HG03439 (cell line): ENCODE results near the gene CHMP1B.

Experiments used
- ATAC-seq: cut with Tn5 transposase; IDR thresholded peaks from one replicate; pipeline ENCODE4 v1.9.1; 2021; ENCODE audit warnings: mild to moderate bottlenecking, moderate library complexity; ENCODE audit not compliant: unreplicated experiment

Gene CHMP1B

GRCh38 chr18:11851146-11851805 is at the start of gene CHMP1B:
CHMP1B (plus strand) TSS chr18:11851413; CDS start chr18:11851512, 99 bp downstream.
- peak; percentile 94 for ATAC-seq

DNA sequence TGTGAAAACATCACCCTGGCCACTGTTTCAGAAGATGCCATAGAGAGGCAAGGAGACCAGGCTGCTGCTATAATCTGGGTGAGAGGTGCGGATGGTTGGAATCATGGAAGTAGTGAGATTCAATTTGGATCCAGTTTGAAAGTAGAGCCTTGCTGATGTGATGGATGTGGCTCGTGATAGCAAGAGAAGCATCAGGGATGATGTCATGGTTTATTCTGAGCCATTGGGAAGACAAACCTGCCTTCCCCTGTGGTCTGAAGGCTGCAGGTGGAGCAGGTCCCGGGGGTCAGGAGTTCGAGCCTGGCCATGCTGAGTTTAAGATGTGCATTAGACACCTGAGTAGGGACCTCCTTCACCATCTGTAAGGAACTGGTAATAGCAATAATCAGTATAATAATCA is 49.6 kb upstream of the CHMP1B start:
- no peak for ATAC-seq

DNA sequence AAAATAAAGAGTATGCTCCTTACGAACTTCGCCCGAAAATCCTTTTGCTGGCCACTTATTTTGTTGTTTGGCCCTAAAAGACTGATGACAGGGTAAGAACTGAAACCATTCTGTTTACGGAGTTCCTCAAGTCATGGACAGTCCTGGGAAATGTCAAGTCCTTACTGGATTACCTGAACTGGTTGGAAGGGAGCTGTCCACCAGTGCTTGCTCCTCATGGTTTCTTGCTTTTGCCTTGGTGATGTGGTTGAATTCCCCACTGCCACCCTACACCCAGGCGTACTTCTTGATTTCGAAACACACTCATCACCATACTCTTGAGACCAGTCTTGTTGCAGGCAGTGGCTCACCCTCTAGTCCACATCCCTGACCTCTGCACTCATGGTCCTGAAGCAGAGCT is 49.1 kb upstream of the CHMP1B start:
- no peak for ATAC-seq

DNA sequence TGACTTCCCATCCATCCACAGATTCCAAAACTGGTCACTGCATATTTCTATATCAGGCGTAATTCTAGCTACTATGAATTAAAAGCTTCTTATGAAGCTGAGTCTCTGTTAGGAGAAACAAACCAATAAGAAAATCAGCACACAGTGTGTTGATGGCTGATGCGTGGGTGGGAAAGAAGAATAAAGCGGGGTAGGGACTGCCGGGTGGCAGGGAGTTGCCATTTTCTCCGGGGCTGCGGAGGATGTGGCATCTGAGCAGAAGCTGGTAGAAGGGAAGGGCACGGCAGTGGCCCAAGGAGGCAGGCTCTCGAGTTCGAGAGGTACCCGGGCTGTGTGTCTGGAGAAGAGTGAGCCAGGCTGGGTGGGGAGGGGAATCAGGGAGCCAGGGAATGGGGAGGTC is 48.6 kb upstream of the CHMP1B start:
- no peak for ATAC-seq

- no peak for ATAC-seq
Measured at GRCh38 chr18:11807233-11807632, 44.0 kb upstream of the CHMP1B start.

- ATAC-seq: no peak
Measured at GRCh38 chr18:11808001-11808855, 43.0 kb upstream of the CHMP1B start.

GRCh38 chr18:11809895-11810294 is 41.3 kb upstream of the CHMP1B start:
- no peak for ATAC-seq

GRCh38 chr18:11810379-11810778 is 40.8 kb upstream of the CHMP1B start:
- ATAC-seq: no peak

DNA sequence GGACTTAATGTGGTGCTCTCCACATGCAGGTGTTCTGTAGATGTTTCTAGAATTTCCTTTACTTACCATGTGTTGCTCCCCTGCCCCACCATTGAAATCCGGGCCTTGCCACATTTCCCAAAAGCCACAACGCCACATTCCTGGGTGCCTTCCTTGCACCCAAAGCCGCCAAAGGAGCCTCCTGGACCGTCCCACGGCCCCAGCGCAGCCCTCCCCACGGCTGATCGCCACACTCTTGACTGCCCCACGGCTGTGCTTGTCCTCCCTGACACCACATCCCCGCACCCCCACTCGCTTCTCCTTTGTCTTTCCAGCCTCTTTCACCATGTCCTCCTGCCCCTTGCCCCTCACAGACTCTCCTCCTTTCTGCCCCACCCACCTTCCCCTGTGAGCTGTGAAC is 40.2 kb upstream of the CHMP1B start:
- ATAC-seq: no peak

DNA sequence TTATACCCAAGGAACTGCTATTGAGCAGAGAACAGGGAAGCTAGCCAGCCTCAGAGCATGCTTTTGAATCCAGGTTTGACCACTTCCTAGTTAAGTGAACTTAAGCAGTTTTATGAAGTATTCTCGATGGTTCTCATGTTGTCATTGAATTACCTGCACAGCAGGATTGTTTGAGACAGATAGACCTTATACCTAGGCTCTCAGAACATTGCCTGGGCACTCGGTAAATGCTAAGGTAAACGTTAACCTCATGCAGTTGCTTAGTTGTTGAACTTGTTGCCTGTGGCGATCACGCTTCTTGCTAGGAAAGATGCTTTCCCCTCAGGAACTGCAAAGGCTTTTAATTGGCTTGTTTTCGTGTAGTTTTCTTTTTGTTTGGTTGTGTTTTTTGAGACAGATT is 34.0 kb upstream of the CHMP1B start:
- no peak for ATAC-seq

- ATAC-seq: no peak
Measured at GRCh38 chr18:11818486-11819203, 32.6 kb upstream of the CHMP1B start.

- ATAC-seq: no peak
Measured at GRCh38 chr18:11819938-11820337, 31.3 kb upstream of the CHMP1B start.

DNA sequence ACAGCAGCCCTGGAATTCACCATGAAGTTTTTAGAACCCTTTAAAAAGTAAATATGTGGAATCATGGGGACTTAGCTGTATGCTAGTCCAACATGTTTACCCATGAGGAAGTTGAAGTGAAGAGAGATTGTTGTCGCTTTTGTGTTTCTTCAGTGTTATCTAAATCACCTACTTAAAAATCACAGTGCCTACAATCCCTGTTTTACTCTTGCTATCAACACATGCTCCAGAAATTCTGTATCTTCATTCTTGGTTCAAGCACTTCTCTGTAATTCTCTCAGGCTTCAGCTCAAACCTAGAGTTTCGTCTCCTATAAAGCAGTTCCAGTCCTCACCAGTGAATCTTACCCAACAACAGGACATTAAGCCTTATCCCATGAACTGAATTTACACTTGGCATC is 30.5 kb upstream of the CHMP1B start:
- no peak for ATAC-seq

- no peak for ATAC-seq
Measured at GRCh38 chr18:11821208-11821607, 30.0 kb upstream of the CHMP1B start.

GRCh38 chr18:11821643-11822237 is 29.5 kb upstream of the CHMP1B start:
- no peak for ATAC-seq

DNA sequence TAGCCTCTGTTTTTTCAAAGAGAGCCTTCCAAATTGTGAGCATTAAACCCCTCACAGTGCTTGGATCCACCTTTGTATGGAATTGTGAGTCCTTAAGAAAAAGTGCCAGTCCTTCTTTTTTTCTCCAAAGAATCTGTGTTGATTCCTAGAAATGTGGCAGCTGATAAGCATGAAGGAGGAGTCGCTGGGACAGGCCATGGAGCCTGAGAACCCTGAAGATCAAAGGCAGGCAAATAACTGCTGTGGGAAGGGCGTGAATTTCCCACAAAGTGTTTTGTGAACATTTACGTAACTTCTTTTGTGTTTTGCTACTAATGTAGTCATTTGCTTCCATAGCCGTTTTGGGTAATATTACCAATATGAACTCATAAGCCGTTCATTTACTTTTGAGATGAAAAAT is 27.7 kb upstream of the CHMP1B start:
- ATAC-seq: no peak

GRCh38 chr18:11826836-11827235 is 24.4 kb upstream of the CHMP1B start:
- ATAC-seq: no peak

DNA sequence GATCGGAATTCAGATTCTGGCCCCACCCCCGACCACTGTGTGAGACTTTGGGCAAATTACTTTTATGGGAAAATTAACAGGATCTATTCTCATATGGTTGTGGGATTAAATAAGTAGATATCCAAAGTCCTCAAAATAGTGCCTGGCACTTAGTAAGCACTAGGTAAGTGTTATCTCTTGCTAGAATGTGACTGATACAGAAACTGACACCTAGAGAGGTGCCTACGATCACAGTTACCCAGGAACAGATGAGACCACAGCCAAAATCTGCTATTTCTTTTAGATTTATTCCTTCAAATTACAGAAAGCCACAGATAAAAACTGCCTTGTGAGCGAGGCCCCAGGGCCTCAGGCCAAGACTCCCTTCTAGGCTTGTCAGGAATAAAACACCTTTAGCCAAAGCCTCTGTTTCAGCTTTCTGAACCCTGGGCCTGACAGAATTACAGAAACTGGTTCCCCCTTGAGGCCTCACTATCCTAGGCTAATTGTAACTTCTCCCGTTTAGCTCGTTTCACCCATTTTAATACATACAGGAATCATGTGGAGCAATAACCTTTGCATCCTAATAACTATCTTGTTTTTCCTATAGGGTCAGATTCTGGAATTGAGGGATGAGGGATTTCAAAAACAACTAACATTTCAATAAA is 22.3 kb upstream of the CHMP1B start:
- no peak for ATAC-seq

DNA sequence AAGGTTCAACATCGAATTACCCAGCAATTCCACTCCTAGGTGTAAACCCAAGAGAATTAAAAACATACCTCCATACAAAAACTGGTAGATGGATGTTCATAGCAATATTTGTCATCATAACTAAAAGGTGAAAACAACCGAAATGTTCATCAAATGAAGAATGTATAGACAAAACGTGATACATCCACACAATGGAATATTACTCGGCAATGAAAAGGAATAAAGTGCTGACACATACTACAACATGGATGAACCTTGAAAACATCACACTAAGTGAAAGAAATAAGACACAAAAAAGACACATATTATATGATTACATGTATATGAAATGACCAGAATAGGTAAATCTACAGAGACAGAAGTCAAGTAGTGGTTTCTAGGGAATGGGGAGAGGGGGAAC is 20.6 kb upstream of the CHMP1B start:
- ATAC-seq: no peak

- ATAC-seq: no peak
Measured at GRCh38 chr18:11831921-11832320, 19.3 kb upstream of the CHMP1B start.

- no peak for ATAC-seq
Measured at GRCh38 chr18:11834772-11835171, 16.4 kb upstream of the CHMP1B start.
